Loucy (cell line): ENCODE data around the gene POP5.

Experiments used
- EZH2phosphoT487 ChIP-seq: fragments of 200-600 bp; IDR thresholded peaks from 2 replicates; pipeline ENCODE4 v1.6.1; 2018; ENCODE audit warnings: antibody characterized with exemption, mild to moderate bottlenecking, moderate library complexity, borderline replicate concordance
- TF ChIP-seq, protein P1 (sequence below): fragments of 200-600 bp; sonication (generic); conservative IDR thresholded peaks from 2 replicates; pipeline ENCODE4 v1.5.1; 2014; ENCODE audit warnings: mild to moderate bottlenecking, antibody characterized with exemption, low read length

DNA sequence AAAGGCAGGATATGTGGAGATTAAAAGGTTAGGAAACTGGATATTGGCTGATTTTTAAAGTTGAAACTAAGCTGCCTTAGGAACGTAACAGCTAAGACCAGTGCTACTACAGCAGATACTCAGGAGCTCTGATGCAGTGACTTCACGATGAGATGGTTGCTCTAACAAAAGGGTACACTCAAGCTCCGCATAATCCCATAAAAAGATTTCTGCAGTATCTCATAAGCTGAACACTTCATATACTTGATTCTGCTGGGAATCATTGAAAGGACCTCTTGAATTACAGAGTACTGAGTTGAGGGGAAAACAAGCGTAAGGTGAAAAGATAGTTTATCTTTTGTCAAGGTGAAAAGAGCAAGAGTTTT, 43.4 kb downstream of the POP5 start:
- TF ChIP-seq, protein P1, sequence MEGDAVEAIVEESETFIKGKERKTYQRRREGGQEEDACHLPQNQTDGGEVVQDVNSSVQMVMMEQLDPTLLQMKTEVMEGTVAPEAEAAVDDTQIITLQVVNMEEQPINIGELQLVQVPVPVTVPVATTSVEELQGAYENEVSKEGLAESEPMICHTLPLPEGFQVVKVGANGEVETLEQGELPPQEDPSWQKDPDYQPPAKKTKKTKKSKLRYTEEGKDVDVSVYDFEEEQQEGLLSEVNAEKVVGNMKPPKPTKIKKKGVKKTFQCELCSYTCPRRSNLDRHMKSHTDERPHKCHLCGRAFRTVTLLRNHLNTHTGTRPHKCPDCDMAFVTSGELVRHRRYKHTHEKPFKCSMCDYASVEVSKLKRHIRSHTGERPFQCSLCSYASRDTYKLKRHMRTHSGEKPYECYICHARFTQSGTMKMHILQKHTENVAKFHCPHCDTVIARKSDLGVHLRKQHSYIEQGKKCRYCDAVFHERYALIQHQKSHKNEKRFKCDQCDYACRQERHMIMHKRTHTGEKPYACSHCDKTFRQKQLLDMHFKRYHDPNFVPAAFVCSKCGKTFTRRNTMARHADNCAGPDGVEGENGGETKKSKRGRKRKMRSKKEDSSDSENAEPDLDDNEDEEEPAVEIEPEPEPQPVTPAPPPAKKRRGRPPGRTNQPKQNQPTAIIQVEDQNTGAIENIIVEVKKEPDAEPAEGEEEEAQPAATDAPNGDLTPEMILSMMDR, result no peak
- TF ChIP-seq EZH2phosphoT487, result no peak
